GM21786 (cell line): ENCODE data around the gene ADK.
A peak's percentile ranks its signal among the peaks of the same experiment; 100 is the strongest.

Source experiments
- ATAC-seq: cut with Tn5 transposase; IDR thresholded peaks from one replicate; pipeline ENCODE4 v1.9.1; 2021; ENCODE audit not compliant: unreplicated experiment

Gene ADK

DNA sequence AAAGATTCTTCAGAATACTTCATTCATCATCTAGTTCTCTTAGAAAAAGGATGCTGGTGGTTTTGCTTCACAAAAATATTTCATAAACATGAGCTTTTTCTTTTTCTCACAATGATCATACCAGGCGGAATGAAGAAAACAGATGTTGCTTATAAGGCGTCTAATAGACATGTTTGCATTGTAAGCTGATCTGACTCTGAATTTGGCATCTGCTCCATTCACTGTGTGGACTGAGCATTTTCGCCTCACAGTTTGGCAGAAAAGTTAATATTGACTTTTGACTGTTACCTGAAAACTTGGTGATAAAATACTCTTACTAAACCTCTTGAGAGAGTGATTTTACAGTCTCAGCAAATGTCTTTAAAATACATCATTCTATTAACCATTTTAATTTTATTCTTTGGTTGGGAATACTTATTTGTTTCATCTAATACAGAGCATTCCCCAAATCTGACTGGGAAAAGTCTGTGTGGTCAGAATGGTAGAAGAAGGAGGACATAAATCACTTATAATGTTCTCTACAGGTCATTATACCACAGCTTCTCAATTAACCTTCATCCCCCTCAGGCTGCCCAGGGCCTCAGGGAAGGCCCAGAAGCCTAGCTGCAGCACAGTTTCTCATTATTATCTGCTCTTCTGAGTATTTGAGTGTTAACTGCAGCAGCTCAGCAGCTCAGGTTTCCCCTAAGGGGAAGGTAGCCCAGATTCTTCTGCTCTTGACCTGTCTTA is 553.8 kb downstream of the ADK start:
- ATAC-seq: no peak

DNA sequence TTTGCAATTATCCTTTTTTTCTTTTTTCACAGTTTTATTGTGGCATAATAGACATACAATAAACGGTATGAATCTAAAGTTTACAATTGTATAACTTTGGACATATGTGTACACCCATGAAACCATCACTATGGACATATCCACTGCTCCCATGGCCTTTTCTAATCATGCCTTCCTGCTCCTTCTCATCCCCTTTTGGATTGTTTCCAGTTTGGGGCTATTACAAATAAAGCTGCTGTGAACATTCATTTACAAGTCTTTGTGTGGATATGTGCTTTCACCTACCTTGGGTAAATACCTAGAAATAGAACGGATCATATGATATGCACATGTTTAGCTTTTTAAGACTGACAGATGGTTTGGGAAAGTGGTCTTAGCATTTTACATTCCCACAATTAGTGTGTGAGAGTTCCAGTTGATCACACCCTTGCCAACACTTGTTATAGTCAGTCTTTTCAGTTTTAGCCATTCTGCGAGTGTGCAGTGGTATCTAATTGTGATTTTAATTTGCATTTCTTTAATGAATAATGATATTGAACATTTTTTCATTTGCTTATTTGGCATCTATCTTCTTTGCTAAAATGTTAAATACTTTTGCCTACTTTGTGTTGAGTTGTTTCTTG is 554.4 kb downstream of the ADK start:
- ATAC-seq: no peak

GRCh38 chr10:74706966-74707365 is 555.9 kb downstream of the ADK start:
- no peak for ATAC-seq

GRCh38 chr10:74708246-74708645 is 557.2 kb downstream of the ADK start:
- ATAC-seq: no peak

DNA sequence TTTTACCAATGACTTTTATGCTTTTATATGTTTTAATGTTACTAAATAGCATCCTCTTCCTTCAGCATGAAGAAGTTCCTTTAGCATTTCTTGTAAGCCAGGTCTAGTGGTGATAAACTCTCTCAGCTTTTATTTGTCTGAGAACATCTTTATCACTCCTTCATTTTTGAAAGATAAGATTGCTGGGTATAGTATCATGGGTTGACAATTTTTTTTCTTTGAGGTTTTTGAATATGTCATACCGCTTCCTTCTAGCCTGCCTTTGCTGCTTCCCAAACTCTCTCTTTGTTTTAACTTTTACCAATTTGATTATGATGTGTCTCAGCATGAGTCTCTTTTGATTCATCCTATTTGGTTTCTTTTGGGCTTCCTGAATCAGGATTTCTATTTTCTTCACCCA is 567.2 kb downstream of the ADK start:
- ATAC-seq: no peak

DNA sequence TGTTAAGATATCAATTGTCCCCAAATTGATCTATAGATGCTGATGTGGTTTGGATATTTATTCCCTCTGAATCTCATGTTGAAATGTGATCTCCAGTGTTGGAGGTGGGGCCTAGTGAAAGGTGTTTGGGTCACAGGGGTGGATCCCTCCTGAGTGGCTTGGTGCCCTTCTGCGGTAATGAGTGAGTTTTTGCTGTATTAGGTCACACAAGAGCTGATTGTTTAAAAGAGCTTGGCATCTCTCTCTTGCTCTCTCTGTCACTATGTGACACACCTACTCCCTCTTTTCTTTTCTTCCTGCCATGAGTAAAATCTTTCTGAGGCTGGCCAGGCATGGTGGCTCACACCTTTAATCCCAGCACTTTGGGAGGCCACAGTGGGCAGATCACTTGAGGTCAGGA is 577.2 kb downstream of the ADK start:
- no peak for ATAC-seq

- ATAC-seq: no peak
These were observed 579.2 kb downstream of the ADK start for GRCh38 chr10:74730246-74730645.

DNA sequence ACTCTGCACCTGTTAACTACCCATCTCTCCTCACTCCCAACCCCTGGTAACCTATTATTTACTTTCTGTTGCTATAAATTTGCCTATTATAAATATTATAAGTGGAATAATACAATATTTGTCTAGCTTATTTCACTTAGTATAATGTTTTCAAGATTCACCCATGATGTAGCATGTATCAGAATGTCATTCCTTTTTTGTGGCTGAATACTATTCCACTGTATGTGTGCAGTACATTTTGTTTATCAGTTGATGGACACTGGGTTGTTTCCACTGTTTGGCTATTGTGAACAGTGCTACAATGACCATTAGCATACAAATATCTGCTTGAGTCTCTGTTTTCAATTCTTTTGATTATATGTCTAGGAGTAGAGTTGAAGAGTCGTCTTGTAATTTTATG is 582.6 kb downstream of the ADK start:
- ATAC-seq: no peak

- ATAC-seq: no peak
These were observed 585.0 kb downstream of the ADK start for GRCh38 chr10:74736029-74736428.

DNA sequence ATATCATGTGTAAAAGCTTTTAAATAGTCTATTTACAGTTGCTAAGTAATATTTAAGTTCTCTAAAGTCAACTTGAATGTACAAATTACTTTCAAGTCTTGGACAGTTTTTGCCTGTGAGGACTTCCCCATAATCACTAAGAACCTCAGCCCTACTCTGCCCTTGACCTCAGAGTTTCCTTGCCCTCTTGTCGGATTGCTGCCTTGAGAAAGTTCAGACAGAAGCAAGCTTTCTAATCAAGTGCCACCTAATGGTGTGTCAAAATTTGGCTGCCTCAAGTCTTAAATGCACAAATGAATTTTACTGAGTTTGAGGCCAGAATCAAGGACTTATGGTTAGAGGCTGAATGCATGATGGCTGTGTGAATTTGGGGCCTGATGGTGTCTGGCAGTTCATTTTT is 587.0 kb downstream of the ADK start:
- no peak for ATAC-seq

GRCh38 chr10:74738542-74738941 is 587.5 kb downstream of the ADK start:
- no peak for ATAC-seq

DNA sequence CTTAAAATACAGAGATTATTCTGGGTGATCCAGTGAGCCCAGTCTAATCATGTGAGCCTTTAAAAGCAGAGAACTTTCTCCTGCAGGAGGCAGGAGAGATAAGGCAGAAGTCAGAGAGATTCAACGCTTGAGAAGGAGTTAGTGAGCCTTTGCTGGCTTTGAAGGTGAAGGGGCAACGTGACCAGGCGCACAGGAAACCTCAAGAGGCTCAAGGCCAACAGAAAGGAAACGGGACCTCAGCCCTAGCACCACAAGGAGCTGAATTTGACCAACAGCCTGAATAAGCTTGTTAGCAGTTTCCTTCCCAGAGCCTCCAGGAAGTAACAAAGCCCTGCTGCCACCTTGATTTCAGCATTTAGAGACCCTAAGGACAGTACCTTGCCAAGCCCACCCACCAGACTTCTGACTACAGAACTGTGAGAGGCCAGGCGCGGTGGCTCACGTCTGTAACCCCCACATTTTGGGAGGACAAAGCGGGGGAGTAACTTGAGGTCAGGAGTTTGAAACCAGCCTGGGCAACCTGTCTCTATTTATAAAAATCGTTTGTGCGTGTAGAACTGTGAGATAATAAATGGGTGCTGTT is 588.1 kb downstream of the ADK start:
- peak; percentile 73 for ATAC-seq

DNA sequence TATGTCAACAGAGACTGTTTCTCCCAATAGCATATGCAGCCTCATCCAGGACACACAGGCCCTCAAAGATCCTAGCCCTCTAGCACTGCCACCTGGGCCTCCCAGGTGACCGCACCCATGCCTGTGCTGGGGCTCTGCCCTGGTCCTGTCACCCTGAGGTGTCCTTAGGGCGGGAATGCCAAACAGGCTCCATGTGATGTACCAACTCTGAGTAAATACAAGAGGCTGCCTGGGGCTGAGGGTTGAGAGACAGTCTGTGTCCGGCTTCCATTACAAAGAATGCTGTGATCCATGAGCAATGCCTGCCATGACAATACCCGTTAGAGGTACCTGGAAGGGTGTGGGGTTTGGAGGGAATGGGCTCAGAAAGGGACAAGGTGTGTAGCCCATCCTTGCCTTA is 592.4 kb downstream of the ADK start:
- no peak for ATAC-seq

GRCh38 chr10:74745449-74745848 is 594.4 kb downstream of the ADK start:
- ATAC-seq: no peak

GRCh38 chr10:74746813-74747212 is 595.8 kb downstream of the ADK start:
- ATAC-seq: no peak

DNA sequence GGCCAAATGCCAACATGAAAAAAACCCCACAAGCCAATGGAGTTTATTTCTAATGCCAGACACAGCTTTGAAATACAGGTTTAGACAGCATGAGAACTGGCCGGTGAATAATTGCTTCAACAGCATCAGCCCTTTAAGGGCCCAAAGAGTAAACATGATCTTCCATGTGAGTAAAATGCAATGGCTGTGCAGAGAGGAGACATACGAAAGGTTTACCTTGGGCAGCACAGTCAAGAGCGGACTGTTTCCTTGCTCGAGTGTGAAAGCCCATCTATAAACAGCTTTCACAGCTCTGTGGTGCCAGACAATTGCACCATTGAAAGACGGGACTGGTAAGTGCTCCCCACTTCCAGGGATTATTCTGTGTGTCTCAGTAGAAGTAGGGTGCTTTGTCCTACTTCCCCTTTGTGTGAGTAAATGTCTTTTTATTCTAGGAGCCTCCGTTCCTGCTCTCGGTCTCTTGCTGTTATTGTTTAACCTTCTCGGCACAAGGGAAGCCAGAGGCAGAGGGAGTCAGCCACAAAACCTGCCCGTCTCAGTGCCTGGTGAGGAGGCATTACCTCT is 597.5 kb downstream of the ADK start:
- ATAC-seq: no peak

DNA sequence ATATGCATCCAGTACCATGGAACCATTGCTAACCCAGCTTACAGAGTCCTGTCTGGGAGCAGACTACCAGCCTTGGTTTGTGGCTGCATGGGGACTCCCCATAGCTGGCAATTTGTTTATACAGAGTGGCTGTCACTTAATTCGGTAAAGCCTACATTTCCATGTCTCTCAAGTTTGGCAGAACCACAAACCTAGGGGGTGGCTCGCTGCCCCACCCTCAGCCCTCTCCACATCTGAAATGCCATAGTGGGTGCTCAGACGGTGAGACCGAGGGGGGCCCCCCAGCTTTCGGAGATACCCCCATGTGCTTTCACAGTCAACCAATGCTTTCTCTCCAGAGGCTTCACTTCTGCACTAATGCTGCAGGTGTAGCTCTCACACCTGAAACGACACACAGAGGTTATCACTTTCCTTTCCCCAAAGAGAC is 599.8 kb downstream of the ADK start:
- ATAC-seq: no peak

DNA sequence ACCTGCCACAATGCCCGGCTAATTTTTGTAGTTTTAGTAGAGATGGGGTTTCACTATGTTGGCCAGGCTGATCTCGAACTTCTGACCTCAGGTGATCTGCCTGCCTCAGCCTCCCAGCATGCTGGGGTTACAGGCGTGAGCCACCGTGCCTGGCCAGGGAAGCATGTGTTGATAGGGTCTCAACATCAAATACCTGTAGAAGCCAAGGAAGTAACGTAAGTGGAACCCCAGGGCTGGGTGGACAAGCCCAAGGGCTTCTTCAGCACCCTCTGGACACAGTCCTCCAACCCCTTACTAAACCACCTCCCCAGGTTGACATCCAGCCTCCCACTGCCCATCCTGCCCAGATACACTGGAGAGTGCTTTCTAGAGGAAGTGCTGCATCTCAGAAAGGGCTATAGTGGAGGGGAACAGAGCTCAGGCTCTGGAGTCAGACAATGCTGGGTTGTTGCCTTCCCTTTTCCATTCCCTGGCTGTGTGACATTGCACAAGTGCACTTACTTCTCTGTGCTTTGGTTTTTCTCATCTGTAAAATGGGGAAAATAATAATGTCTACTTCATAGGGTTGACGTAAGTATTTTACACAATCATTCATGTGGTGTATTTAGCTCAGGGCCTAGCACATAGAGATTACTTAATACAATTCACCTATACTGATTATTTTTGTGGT is 601.5 kb downstream of the ADK start:
- no peak for ATAC-seq

- no peak for ATAC-seq
These were observed 602.6 kb downstream of the ADK start for GRCh38 chr10:74753442-74754211.

DNA sequence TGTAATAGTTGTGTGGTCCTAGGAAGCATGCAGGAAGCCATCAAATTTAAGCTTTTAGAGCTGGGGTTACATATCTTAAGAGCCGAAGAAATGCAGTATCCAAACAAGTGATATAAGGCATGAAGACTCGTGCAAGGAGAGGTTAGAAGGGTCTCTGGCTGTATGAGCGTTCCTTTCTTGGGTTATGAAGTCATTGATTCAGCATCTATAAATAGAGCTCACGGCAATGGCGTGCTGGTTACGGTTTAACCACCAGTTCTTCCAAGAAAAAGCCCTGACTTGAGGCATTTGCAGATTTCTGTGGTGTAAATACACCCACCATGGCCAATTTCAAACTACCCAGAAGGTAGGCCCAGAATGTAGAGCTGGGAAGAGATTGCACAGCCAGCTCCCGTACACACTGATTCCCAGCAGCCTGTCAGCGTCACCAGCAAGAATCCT is 603.4 kb downstream of the ADK start:
- no peak for ATAC-seq

DNA sequence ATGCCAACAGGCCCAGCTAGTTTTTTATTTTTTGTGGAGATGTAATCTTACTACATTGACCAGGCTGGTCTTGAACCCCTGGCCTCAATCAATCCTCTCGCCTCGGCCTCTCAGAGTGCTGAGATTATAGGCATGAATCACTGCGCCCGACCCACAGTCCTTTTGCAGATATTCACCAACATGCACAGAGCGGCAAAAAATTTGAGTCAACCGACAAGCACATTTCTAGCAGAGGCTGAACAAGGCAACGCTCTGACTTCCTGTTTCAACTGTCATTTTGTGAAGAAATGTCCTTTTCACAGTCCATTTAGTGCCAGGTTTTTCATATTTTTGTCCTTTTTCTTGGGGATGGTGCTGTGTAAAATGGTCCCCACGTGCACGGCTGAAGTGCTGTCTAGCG is 604.3 kb downstream of the ADK start:
- no peak for ATAC-seq
